Brain pericyte (primary cell): ENCODE data around the gene SLC29A3.

Experiments
- DNase-seq: peaks from one replicate; pipeline ENCODE4 v3.0.0-alpha.2; 2012; ENCODE audit warnings: low read depth, low spot score

The SLC29A3 gene

GRCh38 chr10:71321386-71321785, 2.3 kb downstream of the SLC29A3 start:
- no peak for DNase-seq

DNA sequence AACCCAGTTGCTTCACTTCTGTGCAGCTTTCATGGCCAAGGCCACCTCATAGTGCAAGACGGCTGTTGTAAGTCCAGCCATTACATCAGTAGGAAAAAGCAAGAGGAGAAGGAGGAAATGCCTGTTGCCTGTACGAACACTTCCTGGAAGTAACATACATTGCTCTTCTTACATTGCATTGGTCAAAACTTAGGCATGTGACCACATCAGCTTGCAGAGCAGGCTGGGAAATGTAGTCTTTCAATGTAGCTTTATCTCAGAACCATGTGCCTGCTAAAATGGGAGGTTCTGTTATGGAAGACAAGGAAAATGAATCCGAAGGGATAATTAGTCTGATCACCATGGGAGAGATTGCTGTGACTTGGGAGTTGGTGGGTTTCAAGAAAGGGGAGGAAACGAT, 4.3 kb downstream of the SLC29A3 start:
- no peak for DNase-seq

- DNase-seq = no peak
Measured at GRCh38 chr10:71324743-71325142, 5.7 kb downstream of the SLC29A3 start.

DNA sequence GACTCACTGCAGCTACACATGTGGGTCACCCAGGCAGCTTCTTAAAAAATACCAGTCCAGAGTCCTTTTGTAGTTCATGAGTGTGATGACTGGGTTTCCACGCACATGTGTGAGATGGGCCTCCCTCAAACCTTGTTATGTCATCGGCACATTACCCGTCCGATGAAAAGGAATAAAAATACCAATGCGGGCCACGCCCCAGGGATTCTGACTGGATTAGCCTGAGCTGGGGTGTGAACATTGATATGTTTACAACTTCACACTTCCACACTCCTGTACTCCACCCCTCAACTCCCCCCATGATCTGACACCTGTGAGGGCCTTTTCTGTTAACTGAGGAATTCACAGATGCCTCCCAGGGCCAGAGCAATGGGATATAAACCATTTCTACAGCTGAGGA, 6.2 kb downstream of the SLC29A3 start:
- no peak for DNase-seq

DNA sequence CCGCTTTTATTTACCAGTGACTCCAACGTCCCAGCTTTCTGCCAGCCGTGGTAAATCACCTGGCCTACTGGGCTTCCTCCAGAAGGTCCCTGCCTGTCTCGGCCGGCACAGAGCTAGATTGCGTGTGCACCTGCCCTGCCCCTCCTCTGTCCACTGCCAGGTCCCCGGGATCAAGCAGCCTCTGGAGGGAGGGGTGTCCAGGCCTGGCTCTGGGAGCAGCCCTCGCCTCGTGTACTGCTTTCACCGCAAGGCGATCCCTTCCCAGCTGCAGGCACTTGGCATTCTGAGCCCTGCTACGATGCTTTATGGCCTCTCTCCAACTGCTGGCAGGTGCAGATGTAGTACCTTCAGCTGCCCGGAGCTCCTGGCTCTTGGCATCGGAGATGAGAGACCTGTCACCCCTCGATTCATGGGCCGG, 7.4 kb downstream of the SLC29A3 start:
- DNase-seq = no peak

- DNase-seq = no peak
Measured at GRCh38 chr10:71330789-71331404, 11.8 kb downstream of the SLC29A3 start.

GRCh38 chr10:71331736-71332135, 12.7 kb downstream of the SLC29A3 start:
- DNase-seq = no peak

DNA sequence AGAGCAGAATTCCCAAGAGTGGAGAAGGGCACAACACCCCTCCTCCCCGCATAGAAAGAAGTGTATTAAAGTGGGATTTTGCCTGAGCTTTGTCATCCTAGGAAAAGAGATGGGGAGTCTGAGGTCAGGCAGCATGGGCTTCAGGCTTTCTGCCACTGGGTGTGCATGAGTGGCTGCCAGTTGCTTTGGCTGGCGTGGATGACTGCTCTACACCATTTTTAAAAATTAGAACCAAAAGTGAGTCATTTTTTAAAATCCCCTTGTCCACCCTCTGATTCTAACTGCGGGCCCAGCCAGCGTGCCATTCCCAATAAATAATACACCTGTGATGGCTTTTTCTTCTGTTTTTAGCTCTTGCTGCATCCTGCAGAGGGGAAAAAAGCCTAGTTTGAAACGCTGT, 13.4 kb downstream of the SLC29A3 start:
- DNase-seq = no peak

DNA sequence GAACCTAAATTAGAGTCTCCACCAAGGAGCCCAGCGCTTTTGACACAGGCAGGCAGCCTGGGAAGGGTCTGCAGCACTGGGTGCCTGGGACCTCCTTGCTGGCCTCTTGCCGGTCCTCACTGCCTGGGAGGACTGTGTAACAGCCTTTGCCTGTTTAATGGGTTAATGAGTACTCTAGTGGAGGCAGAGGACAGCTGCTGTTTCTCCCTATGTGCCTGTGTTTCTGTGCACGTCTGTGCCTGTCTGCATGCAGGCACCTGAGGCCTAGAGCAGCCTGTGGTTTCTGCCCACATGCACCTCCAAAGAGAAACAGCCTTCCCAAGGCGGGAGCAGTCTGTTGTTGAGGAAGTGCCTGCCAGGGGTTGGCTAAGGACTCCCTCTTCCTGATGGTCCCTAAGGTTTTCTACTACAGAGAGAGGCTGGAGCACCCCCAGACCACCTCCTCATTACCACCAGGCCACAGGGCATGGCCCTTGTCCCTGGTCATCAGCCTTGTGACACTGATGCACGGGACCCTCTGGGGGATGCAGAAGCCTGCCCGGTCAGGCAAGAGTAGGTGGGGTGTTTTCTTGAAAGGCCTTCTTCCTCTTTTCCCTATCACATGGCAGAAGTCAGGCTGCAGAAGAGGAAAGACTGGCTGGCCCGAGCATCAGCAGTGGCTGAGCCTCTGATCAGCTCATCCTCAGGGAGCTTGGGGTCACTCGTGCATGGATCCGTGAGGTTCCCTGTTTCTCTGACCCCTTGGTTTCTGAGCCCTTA, 14.2 kb downstream of the SLC29A3 start:
- DNase-seq = no peak

DNA sequence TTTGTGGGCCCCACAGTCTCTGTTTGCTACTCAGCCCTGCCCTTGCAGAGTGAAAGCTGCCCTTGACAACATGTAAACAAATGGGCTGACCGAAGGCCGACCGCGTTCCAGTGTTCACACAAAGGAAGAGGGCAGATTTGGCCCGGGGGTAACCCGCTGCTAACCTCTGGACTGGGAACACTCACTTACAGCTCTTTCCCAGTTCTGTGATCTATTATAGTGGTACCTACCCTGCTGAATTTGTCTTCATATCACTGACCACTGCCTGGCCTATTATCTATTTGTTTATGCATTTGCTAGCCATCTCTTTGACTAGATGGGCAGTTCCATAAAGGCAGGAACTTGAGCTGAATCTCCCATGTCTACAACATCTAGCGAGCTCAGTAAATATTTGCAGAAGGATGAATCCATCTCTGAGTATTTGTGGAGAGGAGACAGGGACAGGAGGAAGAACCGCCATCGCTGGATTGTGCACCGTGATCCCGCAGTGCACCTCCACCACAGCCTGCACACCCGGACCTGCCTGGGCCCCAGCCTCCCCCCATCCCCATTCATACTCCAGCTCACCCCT, 15.2 kb downstream of the SLC29A3 start:
- no peak for DNase-seq

- DNase-seq = no peak
Measured at GRCh38 chr10:71335173-71335708, 16.2 kb downstream of the SLC29A3 start.

GRCh38 chr10:71336632-71337031, 17.6 kb downstream of the SLC29A3 start:
- no peak for DNase-seq

GRCh38 chr10:71337219-71337701, 18.2 kb downstream of the SLC29A3 start:
- DNase-seq = no peak

DNA sequence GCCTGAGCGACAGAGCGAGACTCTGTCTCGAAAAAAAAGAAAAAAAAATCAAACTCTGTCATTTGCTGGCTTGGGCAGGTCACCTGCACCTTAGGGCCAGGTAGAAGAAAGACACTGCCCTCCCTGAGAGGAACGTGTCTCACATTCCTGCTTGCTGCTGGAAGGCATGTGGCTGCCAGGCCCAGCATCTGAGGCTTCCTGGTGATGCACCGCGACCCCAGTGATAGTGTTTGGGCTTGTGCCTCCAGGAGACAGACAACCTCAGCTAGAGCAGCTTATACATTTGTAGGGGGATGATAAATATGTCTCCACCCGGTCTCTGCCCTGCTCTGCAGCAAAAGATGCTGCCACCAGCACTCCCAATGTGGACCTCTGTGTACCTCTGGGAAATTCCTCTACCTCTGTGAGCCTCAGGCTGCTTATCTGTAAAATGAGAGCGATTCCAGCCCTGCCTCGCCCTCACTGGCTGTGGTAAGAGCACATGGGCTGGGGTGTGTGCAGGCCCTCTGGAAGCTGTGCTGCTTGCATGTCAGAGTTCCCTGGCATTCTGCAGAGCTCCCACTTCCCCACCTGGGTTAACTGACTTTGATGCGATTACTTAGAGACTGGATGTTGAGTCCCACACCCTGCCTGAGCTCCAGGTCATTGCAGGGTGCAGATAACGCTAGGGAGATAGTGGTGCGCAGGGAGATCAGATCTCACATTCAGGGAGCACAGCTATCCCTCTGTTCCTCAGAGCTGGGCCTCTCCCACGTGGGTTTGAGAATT, 19.9 kb downstream of the SLC29A3 start:
- DNase-seq = no peak

DNA sequence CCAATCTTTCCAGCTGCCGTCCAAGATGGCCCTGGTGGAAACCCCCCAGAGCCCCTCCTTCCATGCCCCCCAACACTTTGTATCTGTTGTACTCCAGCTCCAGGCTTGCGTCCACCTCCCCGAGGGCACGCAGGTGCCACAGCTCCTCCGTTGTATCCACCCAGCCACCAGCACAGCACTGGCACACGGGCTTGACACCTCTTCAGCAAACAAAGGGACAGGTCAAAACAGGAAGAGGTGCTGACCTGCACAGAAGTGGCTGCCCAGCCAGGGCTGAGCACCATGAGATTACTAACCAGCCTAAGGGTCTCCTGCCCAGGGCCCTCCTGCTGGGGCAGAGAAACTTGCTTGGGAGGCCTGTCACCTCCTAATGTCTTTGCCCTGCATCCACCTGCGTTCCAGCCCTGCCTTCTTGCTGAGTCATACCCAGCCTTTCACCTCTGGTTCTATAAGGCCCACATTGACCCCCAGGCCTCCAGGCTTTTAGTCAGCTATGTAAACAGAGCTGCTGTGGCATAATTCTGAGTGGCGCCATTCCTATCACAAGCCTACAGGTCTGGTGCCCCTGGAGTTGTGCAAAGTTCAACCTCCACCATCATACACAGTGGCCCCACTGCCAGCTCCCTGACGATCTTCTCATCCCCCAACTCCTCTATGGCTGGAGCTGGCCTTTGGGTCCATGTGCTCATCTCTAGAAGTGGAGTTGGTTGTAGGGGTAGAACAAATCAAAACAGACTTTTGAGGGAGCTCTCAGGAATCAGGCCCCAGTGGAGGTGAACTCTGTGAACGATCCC, 20.9 kb downstream of the SLC29A3 start:
- no peak for DNase-seq

DNA sequence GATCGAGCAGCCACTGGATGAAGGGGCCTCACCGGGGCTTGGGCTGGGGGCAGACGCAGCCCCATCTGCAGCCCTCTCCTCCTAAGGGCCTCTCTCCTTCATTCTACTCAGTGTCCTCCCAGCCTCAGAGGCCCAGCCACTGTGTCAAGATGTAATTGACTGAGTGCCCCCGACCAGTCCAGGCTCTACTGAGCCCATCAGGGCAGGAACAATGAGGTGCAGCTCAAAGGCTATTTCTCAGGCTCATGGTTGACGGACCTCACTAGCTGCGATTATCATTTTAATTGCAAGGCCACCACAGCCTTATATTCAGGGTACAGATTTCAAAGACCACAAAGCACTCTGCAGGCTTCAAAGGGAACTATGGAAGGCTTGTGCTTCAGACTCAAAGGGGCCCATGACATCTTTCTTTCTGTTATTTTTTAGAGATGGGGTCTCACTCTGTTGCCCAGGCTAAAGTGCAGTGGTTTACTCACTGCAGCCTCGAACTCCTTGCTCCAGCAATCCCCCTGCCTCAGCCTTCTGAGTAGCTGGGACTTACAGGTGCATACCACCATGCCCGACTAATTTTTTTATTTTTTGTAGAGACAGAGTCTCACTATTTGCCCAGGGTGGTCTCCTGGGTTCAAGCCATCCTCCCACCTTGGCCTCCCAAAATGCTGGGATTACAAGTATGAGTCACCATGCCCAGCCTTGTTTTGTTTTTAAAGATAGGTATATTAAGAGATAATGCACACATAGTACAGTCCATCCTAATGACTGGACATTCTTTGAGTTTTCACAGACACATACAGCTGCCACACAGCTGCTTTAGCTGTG, 23.7 kb downstream of the SLC29A3 start:
- no peak for DNase-seq

DNA sequence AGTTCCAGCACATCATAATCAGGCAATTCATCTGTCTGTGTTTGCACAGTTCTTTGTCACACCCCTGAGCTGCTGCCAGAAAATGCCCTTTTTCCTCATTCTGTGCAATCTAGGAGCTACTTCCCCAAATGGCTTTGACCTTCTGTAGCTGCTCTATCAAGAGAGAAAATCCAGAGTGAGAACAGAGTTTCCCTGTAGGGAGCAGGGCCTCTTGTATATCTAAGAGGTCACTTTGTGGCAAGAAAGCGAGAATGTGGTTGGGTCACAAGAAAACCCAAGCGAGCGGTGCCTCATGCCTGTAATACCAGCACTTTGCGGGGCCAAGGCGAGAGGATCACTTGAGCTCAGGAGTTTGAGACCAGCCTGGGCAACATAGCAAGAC, 24.3 kb downstream of the SLC29A3 start:
- DNase-seq = no peak

GRCh38 chr10:71344154-71344925, 25.3 kb downstream of the SLC29A3 start:
- no peak for DNase-seq

- DNase-seq = no peak
Measured at GRCh38 chr10:71344993-71345480, 26.0 kb downstream of the SLC29A3 start.
